H1 (cell line): ENCODE results near the gene ACHE. TPM values are rescaled to one million over a fixed set of nuclear protein-coding genes. Genes with fewer than 3 reads are reported as not detected.
A peak's percentile ranks its signal among the peaks of the same experiment; 100 is the strongest.

Experiments used
- CHD2 ChIP-seq: IDR thresholded peaks from 2 replicates; pipeline ENCODE4 v1.6.1; 2012; ENCODE audit warnings: low read length, improper control_type of control experiment
- GTF2F1 ChIP-seq: IDR thresholded peaks from 2 replicates; pipeline ENCODE4 v1.6.1; 2012; ENCODE audit warnings: low read depth, low read length, improper control_type of control experiment, borderline replicate concordance
- HDAC6 ChIP-seq: IDR thresholded peaks from one replicate; pipeline ENCODE4 v1.7.1; 2012; ENCODE audit warnings: low read depth, mild to moderate bottlenecking, inconsistent platforms, low read length, moderate library complexity
- SIN3A ChIP-seq, 2 experiments: IDR thresholded peaks in 1 of 2; conservative IDR thresholded peaks in 1 of 2; 2 replicates each; pipeline ENCODE4 v1.6.1; 2011 to 2012; ENCODE audit warnings: low read length in 2 of 2, improper control_type of control experiment in 1 of 2, low read depth in 1 of 2, mild to moderate bottlenecking in 1 of 2
- SP1 ChIP-seq: IDR thresholded peaks from 2 replicates; pipeline ENCODE4 v1.6.1; 2011; ENCODE audit warnings: low read depth, low read length
- polyA plus RNA-seq, 7 experiments: library from polyadenylated mRNA; depleted of rRNA in 3 of 7; stranded (reverse) in 5 of 7; unstranded in 2 of 7; fragments of >200 nt in 5 of 7; fragments of 200-250 nt in 2 of 7; gene quantifications; 1 replicate in 5 of 7; 2 replicates in 1 of 7; 4 replicates in 1 of 7; pipeline versions ENCODE4 v1.2.1 to v1.2.3, GENCODE V29; 2011 to 2013; ENCODE audit warnings: missing spikeins in 2 of 7, mixed read lengths in 2 of 7
- total RNA-seq: library from RNA; stranded (reverse); fragmentation: NEBNext Ultra II Directional; extraction: Animal tissue kit (Norgen Biotek cat#: 25700); gene quantifications from 2 replicates; pipeline ENCODE4 v1.2.1, GENCODE V29; 2021
- TF ChIP-seq, protein P1 (sequence below): fragments of 300-600 bp; sonication (generic); IDR thresholded peaks from 2 replicates; pipeline ENCODE4 v1.7.1; 2012; ENCODE audit warnings: low read length, moderate library complexity, mild to moderate bottlenecking, inconsistent platforms; ENCODE audit not compliant: insufficient replicate concordance
- TF ChIP-seq, protein P2 (sequence below): IDR thresholded peaks from 2 replicates; pipeline ENCODE4 v1.6.1; 2012; ENCODE audit warnings: inconsistent platforms

The ACHE gene
- total and polyA plus RNA-seq, 2 of the 8 experiments (the other 6 are each of a cell fraction or from before 2014, with no cell fraction given) = 1.4 to 4.3 TPM

- TF ChIP-seq, protein P1, sequence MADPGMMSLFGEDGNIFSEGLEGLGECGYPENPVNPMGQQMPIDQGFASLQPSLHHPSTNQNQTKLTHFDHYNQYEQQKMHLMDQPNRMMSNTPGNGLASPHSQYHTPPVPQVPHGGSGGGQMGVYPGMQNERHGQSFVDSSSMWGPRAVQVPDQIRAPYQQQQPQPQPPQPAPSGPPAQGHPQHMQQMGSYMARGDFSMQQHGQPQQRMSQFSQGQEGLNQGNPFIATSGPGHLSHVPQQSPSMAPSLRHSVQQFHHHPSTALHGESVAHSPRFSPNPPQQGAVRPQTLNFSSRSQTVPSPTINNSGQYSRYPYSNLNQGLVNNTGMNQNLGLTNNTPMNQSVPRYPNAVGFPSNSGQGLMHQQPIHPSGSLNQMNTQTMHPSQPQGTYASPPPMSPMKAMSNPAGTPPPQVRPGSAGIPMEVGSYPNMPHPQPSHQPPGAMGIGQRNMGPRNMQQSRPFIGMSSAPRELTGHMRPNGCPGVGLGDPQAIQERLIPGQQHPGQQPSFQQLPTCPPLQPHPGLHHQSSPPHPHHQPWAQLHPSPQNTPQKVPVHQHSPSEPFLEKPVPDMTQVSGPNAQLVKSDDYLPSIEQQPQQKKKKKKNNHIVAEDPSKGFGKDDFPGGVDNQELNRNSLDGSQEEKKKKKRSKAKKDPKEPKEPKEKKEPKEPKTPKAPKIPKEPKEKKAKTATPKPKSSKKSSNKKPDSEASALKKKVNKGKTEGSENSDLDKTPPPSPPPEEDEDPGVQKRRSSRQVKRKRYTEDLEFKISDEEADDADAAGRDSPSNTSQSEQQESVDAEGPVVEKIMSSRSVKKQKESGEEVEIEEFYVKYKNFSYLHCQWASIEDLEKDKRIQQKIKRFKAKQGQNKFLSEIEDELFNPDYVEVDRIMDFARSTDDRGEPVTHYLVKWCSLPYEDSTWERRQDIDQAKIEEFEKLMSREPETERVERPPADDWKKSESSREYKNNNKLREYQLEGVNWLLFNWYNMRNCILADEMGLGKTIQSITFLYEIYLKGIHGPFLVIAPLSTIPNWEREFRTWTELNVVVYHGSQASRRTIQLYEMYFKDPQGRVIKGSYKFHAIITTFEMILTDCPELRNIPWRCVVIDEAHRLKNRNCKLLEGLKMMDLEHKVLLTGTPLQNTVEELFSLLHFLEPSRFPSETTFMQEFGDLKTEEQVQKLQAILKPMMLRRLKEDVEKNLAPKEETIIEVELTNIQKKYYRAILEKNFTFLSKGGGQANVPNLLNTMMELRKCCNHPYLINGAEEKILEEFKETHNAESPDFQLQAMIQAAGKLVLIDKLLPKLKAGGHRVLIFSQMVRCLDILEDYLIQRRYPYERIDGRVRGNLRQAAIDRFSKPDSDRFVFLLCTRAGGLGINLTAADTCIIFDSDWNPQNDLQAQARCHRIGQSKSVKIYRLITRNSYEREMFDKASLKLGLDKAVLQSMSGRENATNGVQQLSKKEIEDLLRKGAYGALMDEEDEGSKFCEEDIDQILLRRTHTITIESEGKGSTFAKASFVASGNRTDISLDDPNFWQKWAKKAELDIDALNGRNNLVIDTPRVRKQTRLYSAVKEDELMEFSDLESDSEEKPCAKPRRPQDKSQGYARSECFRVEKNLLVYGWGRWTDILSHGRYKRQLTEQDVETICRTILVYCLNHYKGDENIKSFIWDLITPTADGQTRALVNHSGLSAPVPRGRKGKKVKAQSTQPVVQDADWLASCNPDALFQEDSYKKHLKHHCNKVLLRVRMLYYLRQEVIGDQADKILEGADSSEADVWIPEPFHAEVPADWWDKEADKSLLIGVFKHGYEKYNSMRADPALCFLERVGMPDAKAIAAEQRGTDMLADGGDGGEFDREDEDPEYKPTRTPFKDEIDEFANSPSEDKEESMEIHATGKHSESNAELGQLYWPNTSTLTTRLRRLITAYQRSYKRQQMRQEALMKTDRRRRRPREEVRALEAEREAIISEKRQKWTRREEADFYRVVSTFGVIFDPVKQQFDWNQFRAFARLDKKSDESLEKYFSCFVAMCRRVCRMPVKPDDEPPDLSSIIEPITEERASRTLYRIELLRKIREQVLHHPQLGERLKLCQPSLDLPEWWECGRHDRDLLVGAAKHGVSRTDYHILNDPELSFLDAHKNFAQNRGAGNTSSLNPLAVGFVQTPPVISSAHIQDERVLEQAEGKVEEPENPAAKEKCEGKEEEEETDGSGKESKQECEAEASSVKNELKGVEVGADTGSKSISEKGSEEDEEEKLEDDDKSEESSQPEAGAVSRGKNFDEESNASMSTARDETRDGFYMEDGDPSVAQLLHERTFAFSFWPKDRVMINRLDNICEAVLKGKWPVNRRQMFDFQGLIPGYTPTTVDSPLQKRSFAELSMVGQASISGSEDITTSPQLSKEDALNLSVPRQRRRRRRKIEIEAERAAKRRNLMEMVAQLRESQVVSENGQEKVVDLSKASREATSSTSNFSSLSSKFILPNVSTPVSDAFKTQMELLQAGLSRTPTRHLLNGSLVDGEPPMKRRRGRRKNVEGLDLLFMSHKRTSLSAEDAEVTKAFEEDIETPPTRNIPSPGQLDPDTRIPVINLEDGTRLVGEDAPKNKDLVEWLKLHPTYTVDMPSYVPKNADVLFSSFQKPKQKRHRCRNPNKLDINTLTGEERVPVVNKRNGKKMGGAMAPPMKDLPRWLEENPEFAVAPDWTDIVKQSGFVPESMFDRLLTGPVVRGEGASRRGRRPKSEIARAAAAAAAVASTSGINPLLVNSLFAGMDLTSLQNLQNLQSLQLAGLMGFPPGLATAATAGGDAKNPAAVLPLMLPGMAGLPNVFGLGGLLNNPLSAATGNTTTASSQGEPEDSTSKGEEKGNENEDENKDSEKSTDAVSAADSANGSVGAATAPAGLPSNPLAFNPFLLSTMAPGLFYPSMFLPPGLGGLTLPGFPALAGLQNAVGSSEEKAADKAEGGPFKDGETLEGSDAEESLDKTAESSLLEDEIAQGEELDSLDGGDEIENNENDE = no peak
- TF ChIP-seq SIN3A (conservative IDR thresholded peaks at IDR 0.05 in 1 of 2, IDR thresholded peaks at IDR 0.05 in 1 of 2; ENCODE audit: low read depth in 1 of 2, low read length in 2 of 2) (peak; percentile 69 to 79; a peak in 2 of 4 replicates), GTF2F1 (peak; percentile 89), SP1 (peak; percentile 75), HDAC6 (no peak), CHD2 (peak; percentile 96)
- TF ChIP-seq, protein P2, sequence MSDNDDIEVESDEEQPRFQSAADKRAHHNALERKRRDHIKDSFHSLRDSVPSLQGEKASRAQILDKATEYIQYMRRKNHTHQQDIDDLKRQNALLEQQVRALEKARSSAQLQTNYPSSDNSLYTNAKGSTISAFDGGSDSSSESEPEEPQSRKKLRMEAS = peak; percentile 68; the same call in 1 of the 2 replicates
Measured at GRCh38 chr7:100874577-100875355, 20.9 kb downstream of the ACHE start, which contains the start of gene SRRT (continued).
